Measurements from ENCODE around the gene HPS6.

Gene HPS6

GRCh38 chr10:102083541-102083940 is 18.4 kb downstream of the HPS6 start:
- H3K27me3 ChIP-seq (ENCODE audit: insufficient read depth, poor library complexity, severe bottlenecking) = no peaks in the 10 kb centered on the region
- TF ChIP-seq SPI1 (IDR thresholded peaks at IDR 0.05; ENCODE audit: borderline replicate concordance, low read depth) = no peak
- TF ChIP-seq REST (IDR thresholded peaks at IDR 0.05; ENCODE audit: insufficient replicate concordance, low read depth) = no peak
- no peak for TF ChIP-seq POLR2AphosphoS5 (IDR thresholded peaks at IDR 0.05; ENCODE audit: low read depth)
- no peak for TF ChIP-seq CTCF (IDR thresholded peaks at IDR 0.05; ENCODE audit: insufficient read depth, low read length)
- no peak for TF ChIP-seq GABPA (IDR thresholded peaks at IDR 0.05; ENCODE audit: low read depth)
- no peak for DNase-seq (ENCODE audit: low read depth in 1 of 2, low spot score in 1 of 2)
- no peak overlapping the region for H3K4me3 ChIP-seq (replicated peaks; ENCODE audit: insufficient read depth, low read length)
- H3K27ac ChIP-seq (replicated peaks) = no peak overlapping the region

- Histone ChIP-seq H3K27me3 (ENCODE audit: insufficient read depth, poor library complexity, severe bottlenecking) (no peaks in the 10 kb centered on the region), H3K4me3 (replicated peaks; ENCODE audit: insufficient read depth, low read length) (no peak overlapping the region), H3K27ac (replicated peaks) (no peak overlapping the region)
- TF ChIP-seq SPI1 (IDR thresholded peaks at IDR 0.05; ENCODE audit: borderline replicate concordance, low read depth) (peak; percentile 1; the same call in 1 of the 2 replicates), GABPA (IDR thresholded peaks at IDR 0.05; ENCODE audit: low read depth) (no peak), CTCF (IDR thresholded peaks at IDR 0.05; ENCODE audit: insufficient read depth, low read length) (no peak)
- DNase-seq (ENCODE audit: low read depth in 1 of 2, low spot score in 1 of 2) = peak in 1 of 2 experiments; percentile 52
These were observed 20.2 kb downstream of the HPS6 start for GRCh38 chr10:102085336-102085735.

GRCh38 chr10:102086196-102086595 is 21.0 kb downstream of the HPS6 start:
- no peaks in the 10 kb centered on the region for H3K27me3 ChIP-seq (ENCODE audit: insufficient read depth, poor library complexity, severe bottlenecking)
- H3K27ac ChIP-seq (replicated peaks) = no peak overlapping the region
- no peak for DNase-seq (ENCODE audit: low read depth in 1 of 2, low spot score in 1 of 2)
- no peak for TF ChIP-seq GABPA (IDR thresholded peaks at IDR 0.05; ENCODE audit: low read depth)
- TF ChIP-seq REST (IDR thresholded peaks at IDR 0.05; ENCODE audit: insufficient replicate concordance, low read depth) = no peak
- TF ChIP-seq SPI1 (IDR thresholded peaks at IDR 0.05; ENCODE audit: borderline replicate concordance, low read depth) = no peak; the same call in 1 of the 2 replicates
- no peak for TF ChIP-seq POLR2AphosphoS5 (IDR thresholded peaks at IDR 0.05; ENCODE audit: low read depth)
- no peak for TF ChIP-seq CTCF (IDR thresholded peaks at IDR 0.05; ENCODE audit: insufficient read depth, low read length)
- H3K4me3 ChIP-seq (replicated peaks; ENCODE audit: insufficient read depth, low read length) = no peak overlapping the region

- no peak for TF ChIP-seq POLR2AphosphoS5 (IDR thresholded peaks at IDR 0.05; ENCODE audit: low read depth)
- no peak for TF ChIP-seq REST (IDR thresholded peaks at IDR 0.05; ENCODE audit: insufficient replicate concordance, low read depth)
- TF ChIP-seq GABPA (IDR thresholded peaks at IDR 0.05; ENCODE audit: low read depth) = no peak
- TF ChIP-seq SPI1 (IDR thresholded peaks at IDR 0.05; ENCODE audit: borderline replicate concordance, low read depth) = no peak
- no peak for TF ChIP-seq CTCF (IDR thresholded peaks at IDR 0.05; ENCODE audit: insufficient read depth, low read length)
- Histone ChIP-seq H3K27me3 (ENCODE audit: insufficient read depth, poor library complexity, severe bottlenecking) (no peaks in the 10 kb centered on the region), H3K27ac (replicated peaks) (no peak overlapping the region), H3K4me3 (replicated peaks; ENCODE audit: insufficient read depth, low read length) (no peak overlapping the region)
- DNase-seq (ENCODE audit: low read depth in 1 of 2, low spot score in 1 of 2) = no peak
These were observed 25.6 kb downstream of the HPS6 start for GRCh38 chr10:102090772-102091171.
